DMS53 (cell line): ENCODE data around the gene PRR5L.

Source experiments
- DNase-seq: peaks from one replicate; lab custom pipeline; 2025; lab: John Stamatoyannopoulos, UW

PRR5L gene

DNA sequence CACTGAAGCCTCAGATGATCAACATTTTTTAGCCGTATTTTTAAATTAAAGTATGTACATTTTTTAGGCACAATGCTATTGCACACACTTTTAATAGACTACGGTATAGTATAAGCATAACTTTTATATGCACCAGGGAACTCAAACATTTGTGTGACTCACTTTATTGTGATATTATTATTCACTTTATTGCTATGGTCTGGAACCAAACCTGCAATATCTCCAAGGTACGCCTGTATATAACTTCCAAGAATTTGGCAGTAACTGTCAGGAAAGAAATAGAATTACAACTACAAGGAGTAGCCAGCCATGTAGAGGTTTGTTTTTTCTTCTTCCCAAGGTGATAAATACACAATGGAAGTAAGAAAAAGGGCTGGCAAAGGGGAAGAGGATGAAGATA is 62.3 kb downstream of the PRR5L start:
- no peak for DNase-seq

DNA sequence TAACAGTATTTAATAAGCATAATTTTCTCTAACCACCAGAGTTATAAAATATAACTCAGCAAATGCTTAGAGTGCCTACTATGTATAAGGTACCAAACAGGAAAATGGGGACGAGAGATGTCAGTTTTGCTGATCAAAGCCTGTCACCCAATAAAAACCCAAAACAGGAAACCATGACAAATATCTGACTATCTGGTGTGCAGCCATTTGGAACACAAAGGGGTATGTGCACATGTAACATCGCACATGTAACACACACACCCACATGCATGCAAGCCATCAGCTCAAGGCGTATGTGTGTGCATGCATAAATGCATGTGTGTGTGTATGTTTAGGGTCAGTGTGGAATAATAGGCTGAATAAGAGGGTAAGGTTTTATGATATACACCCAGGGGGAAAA is 64.2 kb downstream of the PRR5L start:
- no peak for DNase-seq

DNA sequence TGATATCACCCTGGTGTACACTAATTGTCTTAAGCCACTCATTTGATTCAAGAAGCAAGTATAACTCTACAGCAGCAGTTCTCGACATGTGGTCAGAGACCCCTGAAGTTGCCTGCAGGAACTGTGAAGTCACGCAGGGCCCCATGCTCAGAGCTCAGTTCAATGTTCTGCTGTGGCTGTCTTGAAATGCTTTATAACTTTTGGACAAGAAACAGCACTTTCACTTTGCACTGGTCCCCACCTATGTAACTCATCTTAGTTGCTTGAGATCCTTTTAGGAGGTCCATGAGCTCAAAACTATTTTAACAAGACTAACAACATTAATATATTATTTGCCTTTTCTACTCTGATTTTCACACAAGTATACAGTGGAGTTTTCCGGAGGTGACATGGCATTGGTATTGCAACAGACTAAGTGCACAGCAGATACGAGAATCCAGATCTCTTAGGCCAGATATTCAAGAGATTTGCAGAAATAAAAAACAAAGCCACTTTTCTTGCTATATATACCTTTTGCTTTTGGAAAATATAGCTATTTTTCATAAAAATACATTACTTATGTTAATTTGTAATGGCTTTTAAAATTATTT is 64.8 kb downstream of the PRR5L start:
- DNase-seq: no peak

DNA sequence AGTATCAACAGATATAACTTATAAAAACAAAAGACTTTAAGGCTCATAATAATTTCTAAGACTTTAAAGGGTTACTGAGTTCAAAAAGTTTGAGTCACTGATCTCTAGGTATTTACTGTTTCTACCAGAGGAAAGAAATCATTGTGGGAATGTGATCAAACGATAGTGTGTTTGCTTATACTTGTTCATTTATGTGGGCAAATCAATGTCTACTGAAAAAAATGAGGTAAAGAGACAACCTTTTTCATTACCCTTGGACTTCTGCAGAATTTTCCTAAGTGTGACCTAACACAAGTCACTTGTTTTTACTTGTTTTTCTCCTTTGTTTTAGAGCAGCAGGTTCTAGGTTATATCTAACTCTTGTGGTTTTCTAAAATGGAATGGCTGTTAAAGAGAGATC is 65.4 kb downstream of the PRR5L start:
- no peak for DNase-seq

DNA sequence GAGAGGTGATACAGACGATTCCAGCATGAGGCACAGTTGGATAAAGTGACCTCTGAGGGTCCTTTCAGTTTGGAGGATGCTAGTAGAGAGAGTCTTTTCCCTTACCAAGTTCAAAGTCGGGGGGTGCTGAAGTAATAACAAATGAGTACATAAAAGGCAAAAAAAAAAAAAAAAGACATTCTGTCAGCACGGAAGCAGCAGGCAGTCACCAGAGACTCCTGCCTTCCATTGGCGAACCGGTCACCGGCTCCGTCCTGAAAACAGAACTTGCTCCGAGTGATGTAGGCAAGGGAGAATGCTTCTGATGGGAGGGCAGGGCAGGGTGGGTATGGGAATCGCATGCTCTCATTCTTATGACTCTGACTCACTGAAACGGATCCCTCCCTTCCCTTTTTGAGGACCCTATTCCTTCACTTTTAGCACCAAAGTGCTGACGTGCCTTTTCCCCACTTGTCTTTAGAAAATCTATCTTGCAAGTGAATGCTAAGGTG is 65.9 kb downstream of the PRR5L start:
- no peak for DNase-seq

DNA sequence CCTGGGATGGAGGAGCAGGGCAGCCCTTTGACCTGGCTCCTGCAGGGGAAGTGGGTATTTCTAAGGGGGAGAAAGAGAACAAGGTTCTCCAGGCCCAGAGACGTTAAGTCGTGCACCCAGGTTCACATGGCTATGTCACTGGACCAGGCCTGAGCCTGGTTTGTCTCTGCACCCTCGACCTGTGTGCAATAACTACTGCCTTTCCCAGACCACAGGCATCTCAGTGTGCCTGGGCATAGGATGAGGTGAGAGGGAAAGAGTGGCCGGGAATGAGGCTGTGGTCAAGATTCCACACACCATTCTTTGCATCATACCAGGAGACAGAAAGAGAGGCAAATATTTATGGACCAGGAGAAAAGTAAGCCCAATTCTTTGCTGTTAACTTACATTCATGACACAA is 66.8 kb downstream of the PRR5L start:
- no peak for DNase-seq

DNA sequence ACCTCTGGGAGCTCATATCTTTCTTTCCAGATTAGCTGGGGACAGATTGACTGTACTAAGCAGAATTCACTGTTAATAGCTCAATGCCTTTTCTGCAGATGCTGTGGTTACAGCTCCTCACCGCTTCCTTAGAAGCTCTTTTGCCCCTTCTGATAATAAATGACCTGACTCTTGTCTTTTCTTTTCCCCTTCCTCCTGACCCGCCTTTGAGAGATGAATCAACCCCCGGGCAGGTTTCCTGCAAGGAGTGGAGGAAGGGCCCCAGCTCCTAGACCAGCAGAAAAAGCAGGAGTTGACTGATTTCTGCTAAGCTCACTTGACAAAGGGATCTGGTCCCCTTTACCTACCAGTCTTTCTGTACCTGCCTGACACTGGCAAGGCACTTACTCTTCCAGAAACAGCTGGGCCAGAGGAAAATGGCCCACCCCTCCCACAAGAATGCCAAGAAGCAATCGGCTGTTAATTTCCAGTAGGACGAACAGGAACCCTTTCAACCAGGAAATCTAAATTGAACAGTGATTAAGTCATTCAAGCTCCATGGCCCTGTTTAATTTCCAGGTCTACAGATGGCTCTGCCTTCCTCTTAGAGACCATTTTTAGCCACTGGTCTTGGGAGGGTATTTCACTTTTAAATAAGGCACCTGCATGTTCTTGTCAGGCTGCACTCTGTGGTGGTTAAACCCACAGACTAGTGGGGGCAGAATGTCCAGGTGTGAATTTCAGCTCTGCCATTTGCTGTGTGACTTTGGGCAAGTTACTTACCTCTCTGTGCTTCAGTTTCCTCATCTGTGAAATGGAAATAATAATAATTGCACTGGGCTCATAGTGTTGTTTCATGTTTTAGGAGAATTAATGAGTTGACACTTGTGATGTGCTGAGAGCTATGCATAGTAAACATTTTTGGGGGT is 67.5 kb downstream of the PRR5L start:
- DNase-seq: no peak

DNA sequence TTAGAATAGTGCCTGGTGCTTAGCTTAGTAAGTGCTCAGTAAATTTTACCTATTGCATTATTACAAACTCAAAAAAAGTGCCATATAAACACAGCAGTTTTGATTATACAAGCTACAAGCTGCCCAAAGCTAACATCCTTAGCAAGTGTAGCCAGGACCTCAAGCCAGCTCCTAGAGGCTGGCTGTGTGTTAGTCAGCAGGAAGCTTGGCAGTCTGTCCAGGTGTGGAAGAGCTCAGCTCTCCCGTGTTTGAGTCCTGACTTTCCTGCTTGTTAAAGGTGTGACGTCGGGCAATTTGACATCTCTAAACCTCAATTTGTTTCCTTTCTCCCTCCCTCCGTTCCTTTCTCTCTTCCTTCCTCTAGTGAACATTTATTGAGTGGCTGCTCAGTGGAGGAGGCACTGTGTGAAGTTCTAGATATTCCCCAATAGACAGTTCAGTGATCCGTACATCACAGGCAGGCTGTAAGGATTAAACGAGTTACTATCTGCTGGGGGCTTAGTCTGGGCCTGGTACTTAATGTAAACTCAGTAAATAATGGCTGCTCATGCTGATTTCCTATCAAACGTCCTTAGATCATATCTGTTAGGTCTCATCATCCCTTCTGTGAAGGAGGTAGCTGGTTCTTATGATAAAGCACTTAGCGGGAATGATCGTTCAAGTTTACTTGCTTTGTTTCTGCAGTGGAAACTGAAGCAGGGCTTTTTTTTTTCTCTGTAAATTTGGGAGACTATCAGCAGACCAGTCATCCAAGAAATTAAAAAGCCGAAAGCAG is 68.7 kb downstream of the PRR5L start:
- peak; percentile 42 for DNase-seq

DNA sequence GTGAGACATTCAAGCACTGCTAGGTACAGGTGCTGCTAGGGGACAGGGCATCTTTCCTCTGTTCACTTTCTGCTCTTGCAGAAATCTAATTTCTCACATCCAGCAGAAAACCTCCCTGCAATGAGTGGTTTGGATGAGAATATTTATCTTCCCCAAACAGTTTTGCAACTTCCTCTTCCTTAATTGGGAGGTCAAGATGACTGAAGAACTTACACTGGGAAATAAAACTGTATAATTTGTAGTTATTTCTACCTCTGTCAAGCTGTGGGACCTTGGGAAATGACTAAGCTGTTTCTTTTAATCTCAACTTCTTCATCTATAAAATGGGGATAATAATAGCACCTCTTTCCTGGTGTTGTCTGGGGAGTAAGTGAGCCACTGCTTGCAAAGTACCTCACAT is 69.8 kb downstream of the PRR5L start:
- no peak for DNase-seq

DNA sequence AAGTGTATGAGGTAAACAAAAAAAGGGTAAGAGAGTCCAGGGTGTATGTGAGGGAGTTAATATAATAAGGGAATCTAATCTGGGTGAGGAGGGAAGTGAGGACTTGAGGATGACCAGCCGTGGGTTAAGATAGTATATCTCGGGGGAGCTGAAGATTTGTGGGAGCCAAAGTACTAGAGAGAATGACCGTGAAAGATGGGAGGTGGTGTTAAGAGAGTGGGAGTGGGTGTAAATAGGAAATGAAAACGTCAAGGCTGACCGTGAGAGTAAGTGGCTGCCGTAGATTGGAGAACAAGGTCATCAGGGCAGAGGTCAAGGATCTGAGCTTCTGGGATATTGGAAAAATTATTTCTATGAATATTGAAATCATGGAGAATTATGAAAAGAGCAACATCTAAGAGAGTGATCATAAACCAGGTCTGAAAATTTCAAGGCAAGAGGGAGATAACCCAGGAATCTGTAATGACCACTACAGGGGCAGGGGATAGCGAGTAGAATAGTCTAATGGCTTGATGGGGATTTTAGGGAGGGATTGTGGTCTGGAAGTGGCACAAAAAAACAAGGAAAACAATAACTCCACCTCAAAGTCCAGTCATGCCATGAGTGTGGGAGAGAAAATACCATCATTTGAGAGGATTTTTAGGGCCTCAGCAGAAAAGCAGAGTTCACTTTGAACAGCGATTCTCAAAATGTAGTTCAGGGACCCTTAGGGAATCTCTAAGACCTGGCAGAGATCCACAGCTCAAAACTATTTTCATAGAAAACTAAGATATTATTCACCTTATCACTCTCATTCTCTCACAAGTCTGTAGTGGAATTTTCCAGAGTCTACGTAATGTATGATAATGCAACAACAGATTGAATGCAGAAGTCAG is 72.0 kb downstream of the PRR5L start:
- DNase-seq: peak; percentile 67

DNA sequence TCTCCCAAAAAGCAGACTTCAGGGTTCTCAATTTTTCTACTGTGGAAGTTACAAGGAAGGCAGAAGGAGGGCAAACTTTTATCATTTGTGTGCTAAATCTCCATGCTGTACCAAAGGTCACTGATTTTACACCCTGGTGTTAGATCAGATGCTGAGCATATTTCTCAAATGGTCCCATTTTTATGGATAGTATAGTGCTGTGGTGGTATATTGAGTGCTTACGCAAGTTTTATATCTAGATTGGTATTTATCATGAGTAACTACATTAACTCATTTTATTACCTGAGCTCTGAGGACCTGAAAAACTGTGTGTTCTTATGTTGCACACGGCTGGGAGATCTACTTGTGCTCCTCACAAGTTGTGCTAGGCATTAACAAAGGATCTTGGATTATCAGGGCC is 75.1 kb downstream of the PRR5L start:
- DNase-seq: no peak

DNA sequence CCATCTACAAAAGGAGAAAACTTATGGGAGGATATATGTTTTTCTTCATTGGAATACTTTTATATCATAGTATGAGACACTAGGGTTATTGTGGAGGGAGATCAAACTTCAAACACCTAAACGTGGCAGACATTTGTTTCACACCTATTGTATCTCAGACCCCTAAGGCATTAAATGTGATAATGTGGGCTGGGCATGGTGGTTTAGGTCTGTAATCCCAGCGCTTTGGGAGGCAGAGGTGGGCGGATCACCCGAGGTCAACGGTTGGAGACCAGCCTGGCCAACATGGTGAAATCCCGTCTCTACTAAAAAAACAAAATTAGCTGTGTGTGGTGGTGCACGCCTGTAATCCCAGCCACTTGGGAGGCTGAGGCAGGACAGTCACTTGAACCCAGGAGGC is 75.5 kb downstream of the PRR5L start:
- no peak for DNase-seq

DNA sequence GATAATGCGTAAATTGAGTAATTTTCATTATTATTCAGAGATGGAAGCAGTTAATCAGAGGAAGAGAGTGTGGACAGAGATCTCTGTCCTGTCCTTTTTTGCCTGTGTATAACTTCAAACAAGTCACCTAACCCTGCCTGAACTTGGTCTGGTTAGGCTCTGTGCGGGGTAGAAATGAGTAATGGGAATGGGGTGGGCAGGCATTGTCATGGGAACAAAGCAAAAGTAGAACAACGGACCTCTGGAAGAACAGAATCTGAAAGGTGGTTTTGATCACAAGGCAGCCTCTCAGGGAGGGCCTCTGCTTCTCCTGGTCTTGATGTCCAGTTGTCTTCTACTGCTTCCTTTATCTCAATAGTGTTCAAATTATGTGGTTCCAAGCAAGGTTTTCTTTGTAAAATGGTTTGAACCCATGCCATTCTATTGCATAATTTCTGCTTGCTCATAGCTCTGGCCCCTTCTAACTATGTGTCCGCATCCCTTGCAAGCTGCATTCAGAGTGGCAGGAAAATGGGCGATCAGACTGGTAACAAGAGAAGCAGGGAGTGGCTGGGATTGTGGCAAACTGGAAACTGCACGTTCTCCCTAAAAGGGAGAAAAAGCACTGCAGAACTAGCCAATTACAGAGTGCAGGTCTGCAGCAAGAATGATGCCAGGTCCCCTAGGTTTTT is 76.1 kb downstream of the PRR5L start:
- no peak for DNase-seq

DNA sequence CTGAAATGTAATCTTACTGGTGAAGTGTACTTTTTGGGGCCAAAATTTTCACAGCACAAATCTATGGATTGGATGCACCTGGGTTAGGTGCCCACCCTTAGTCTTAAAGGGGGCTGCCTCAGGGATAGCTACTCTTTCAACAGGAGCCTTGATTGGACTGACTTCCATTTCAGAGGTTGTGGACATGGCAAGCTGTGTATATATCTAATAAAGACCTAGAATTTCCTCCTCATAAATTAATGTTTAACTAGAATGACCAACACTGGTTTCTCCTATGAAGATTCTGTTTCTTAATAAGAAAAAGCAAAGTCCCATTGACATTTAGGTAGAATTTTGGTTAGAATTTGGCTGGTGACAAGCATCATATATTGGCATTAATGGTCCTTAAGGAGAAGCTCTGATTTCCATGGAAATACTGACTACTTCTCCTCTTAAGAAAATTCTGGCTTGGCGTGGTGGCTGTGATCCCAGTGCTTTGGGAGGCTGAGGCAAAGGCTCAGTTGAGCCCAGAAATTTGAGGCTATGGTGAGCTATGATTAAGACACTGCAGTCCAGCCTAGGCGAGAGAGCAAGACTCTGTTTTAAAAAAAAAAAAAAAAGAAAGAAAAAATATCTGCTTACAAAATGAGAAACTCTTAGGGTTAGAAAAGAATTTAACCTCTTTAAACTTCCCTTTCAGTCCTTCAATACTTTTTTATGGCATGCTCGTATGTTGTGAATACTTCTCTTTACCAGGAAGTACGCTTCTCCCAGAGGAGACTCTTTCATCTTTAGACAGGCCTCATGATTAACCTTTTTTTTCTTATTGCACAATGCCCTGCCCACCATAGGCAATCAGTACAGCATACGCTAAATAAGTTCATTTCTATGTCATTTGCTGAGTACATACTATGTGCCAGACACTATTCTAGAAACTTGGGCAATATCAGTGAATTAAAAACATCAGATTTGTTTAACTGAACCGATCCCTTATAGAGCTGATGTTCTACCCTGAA is 77.2 kb downstream of the PRR5L start:
- DNase-seq: peak; percentile 45

DNA sequence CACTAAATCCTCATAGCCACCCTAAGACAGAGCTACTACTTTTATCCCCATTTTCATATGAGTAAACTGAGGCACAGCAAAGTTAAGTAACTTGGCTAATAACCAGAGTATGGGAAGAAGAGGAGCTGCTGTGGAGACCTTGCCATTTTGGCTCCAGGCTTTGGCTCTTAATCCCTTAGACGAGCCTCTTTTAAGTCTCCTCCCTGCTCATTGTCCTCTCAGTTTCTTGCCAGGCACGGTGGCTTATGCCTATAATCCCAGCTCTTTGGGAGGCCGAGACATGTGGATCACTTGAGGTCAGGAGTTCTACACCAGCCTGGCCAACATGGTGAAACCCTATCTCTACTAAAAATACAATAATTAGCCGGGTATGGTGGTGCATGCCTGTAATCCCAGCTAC is 78.6 kb downstream of the PRR5L start:
- DNase-seq: no peak

DNA sequence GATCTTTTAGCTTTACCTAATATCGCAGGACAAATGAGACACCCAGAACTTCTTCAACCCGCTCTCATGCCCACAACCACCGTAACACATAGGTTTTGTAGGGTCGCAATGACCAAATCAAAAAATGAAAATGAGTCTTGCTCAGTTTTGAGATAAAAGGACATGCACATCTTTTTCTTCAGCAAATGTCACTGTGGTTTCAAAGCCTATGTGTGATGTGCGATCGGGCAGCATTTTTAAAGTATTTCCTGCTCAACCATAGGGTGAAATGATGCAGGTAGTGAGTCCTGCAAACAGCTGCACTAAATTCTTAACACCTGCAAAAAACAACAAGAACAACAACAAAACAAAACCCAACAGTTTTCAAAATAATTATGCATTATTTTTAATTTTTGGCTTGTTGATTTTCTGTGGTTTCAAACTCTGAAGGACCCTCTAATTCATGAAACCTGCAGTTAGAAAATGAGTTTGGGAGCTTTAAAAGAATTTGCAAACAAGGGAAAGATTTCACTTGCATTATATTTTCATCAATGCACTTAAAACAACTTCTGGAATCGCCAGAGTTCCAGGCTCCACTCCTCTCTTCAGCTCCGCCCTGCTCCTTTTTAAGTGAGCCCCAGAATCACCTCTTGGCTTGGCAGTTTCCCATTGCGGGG is 79.4 kb downstream of the PRR5L start:
- DNase-seq: peak; percentile 2

DNA sequence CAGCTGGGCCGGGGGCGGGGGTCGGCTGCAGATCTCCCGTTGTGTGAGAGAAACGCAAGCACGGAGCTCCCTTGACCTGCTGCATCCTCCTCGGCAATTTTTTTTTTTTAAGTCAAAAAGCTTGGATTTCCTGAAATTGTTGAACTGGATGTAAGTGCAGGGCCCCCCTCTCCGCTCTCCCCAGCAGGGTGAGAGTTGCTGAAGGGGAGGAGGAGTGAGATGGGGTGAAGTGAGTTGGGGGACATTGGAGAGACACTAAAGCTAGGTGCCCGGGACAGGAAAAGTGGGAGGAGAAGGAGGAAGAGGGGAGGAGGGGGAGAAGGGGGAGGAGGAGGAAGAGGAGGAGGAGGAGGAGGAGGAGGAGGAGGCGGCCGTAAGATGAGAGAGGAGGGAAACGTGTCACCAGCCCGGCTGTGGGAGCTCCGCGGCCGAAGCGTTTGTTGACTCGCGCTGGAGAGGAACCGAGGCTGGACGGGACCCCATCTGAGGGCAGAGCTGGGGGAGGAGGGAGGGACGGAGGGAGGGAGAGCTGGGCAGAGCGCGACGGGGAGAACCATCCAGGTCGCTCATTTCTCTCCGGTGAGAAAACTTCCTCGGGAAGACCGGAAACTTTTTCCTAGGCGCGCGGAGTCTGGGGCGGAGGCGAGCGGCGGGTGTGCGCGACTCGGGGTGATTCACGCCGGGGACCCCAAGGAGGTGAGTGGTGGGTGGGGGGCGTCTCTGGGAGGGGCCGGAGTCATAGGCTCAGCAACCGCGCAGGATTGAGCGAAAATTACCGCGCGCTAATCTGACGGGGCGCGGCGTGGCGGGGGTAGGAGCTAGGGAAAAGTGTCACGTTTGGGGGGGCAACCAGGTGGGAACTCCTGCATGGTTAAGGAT is 80.2 kb downstream of the PRR5L start:
- peak; percentile 12 for DNase-seq
